Epithelial cell of esophagus (primary cell): Measurements from ENCODE around the gene RHBG.

ENCODE experiments used
- DNase-seq: peaks from one replicate; pipeline ENCODE4 v3.0.0; 2010; ENCODE audit warnings: low read depth
- H3K4me3 ChIP-seq: 2 replicates; pipeline ENCODE4 v1.5.1; 2011; ENCODE audit warnings: mild to moderate bottlenecking, low read length, control low read depth
- TF ChIP-seq, protein P1 (sequence below): IDR thresholded peaks from 2 replicates; pipeline ENCODE4 v1.5.1; 2011; ENCODE audit warnings: low read depth, mild to moderate bottlenecking, low read length, control low read depth, inconsistent platforms; ENCODE audit not compliant: insufficient read depth; ENCODE audit errors: missing control alignments

Gene RHBG

GRCh38 chr1:156431769-156432668 lies 63.0 kb downstream of the RHBG start:
- H3K4me3 ChIP-seq = no peak overlapping the region
- TF ChIP-seq, protein P1, sequence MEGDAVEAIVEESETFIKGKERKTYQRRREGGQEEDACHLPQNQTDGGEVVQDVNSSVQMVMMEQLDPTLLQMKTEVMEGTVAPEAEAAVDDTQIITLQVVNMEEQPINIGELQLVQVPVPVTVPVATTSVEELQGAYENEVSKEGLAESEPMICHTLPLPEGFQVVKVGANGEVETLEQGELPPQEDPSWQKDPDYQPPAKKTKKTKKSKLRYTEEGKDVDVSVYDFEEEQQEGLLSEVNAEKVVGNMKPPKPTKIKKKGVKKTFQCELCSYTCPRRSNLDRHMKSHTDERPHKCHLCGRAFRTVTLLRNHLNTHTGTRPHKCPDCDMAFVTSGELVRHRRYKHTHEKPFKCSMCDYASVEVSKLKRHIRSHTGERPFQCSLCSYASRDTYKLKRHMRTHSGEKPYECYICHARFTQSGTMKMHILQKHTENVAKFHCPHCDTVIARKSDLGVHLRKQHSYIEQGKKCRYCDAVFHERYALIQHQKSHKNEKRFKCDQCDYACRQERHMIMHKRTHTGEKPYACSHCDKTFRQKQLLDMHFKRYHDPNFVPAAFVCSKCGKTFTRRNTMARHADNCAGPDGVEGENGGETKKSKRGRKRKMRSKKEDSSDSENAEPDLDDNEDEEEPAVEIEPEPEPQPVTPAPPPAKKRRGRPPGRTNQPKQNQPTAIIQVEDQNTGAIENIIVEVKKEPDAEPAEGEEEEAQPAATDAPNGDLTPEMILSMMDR = no peak
- DNase-seq = no peak

DNA sequence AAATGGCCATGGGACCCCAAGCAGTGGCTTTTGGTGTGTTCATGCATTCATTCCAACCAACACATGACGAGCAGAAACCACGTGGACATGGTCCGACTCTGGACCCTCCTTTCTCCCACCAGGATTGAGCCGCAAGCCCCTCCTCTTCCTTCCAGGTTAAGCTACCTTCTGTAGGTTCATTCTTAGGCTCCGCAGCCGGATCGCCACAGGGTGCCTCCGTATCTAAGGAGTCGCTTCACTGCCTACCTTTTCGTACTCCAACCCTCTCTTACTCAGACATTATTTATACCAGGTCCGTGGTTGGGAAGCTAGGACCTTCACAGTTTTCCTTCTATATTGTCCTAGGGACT lies 63.6 kb downstream of the RHBG start:
- DNase-seq = no peak
- no peak overlapping the region for H3K4me3 ChIP-seq
- TF ChIP-seq, protein P1 = no peak

DNA sequence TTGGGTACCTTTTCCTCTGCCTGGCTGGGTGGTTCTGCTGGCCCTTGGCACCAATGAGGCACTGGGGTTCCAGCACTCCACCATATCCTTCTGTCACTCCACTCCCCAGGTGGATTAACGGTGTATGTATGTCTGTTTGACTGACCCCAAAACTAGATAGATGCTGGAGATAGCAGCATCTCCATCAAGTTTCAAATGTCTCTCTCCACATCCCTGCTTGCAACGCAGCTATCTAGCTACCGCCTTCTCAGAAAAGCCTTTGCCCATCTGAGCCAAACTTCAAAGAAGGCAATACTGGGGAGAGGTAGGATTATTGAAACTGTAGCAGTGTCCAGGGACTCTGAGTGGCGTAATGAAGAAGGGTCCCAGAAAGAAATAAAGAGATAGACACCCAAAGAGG lies 64.0 kb downstream of the RHBG start:
- H3K4me3 ChIP-seq = no peak overlapping the region
- TF ChIP-seq, protein P1 = no peak
- no peak for DNase-seq

DNA sequence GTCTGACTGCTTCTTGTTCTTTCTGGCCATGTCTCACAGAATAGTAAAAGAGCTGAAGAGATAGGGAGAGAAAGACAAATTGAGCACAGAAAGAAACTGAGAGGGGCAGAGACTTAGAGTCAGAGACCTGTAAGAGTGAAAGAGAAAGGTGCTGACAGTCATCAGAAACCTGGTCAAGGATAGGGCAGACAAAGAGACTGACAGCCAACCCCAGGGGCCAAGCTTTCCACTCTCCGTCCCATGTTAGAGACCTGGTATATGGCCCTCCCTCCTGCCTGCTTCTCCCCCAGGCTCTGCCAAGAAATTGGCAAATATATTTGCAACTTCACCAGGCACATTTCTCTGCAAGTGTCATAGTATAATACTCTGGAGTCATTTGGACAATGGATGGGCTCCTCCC lies 64.6 kb downstream of the RHBG start:
- TF ChIP-seq, protein P1 = no peak
- DNase-seq = no peak
- H3K4me3 ChIP-seq = no peak overlapping the region
